Nephron (organoid): ENCODE measurements around the gene DHDH.
A peak's percentile ranks its signal among the peaks of the same experiment; 100 is the strongest.

Experiments used
- H3K27ac Mint-ChIP-seq, 3 experiments: 2 replicates each; pipeline ENCODE4 v1.8.0; 2020; ENCODE audit warnings: mixed read lengths in 3 of 3, mild to moderate bottlenecking in 2 of 3, moderate library complexity in 1 of 3
- H3K27me3 Mint-ChIP-seq: 2 replicates; pipeline ENCODE4 v1.8.0; 2021; ENCODE audit warnings: low read depth, mild to moderate bottlenecking, moderate library complexity, mixed read lengths
- H3K36me3 Mint-ChIP-seq: 2 replicates; pipeline ENCODE4 v1.8.0; 2020; ENCODE audit warnings: low read depth, mixed read lengths
- H3K4me1 Mint-ChIP-seq: 2 replicates; pipeline ENCODE4 v1.8.0; 2020; ENCODE audit warnings: mixed read lengths
- H3K4me3 Mint-ChIP-seq, 3 experiments: 2 replicates each; pipeline ENCODE4 v1.8.0; 2020; ENCODE audit warnings: mild to moderate bottlenecking in 3 of 3, mixed read lengths in 3 of 3, moderate library complexity in 2 of 3
- H3K9me3 Mint-ChIP-seq: 2 replicates; pipeline ENCODE4 v1.8.0; 2020; ENCODE audit warnings: mixed read lengths
- TF ChIP-seq, protein P1 (sequence below), 3 experiments: fragments of 200-600 bp; sonication (generic); IDR thresholded peaks; one replicate each; pipeline ENCODE4 v1.5.0; 2021; ENCODE audit warnings: antibody characterized with exemption in 3 of 3; ENCODE audit not compliant: unreplicated experiment in 3 of 3

Gene DHDH

DNA sequence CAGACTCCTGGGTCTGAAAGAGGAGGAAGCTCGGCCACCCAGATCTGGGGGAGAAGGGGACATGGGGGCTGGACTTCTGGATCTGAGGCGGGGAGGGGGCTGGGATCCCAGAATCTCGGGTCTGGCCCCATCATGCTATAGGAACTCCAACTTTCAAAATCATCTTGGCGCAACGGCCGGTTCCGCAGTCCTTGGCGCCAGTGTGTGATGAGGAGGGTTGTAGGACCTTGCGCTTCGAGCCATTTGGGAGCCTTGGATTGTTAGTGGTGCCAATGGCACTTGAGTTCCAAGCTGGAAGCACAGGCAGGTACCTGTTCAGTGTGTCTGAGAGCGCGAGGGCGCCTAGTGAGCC lies 60.5 kb downstream of the DHDH start:
- Mint-ChIP-seq H3K36me3 (peaks cover 15% of the 10 kb centered on the region), H3K27me3 (no peaks in the 10 kb centered on the region), H3K9me3 (no peaks in the 10 kb centered on the region), H3K4me3 (peak overlapping the region; percentile 93 to 96 (median 96)), H3K4me1 (peaks cover 42% of the 10 kb centered on the region), H3K27ac (peak overlapping the region; percentile 85 to 99 (median 98))
- TF ChIP-seq, protein P1, sequence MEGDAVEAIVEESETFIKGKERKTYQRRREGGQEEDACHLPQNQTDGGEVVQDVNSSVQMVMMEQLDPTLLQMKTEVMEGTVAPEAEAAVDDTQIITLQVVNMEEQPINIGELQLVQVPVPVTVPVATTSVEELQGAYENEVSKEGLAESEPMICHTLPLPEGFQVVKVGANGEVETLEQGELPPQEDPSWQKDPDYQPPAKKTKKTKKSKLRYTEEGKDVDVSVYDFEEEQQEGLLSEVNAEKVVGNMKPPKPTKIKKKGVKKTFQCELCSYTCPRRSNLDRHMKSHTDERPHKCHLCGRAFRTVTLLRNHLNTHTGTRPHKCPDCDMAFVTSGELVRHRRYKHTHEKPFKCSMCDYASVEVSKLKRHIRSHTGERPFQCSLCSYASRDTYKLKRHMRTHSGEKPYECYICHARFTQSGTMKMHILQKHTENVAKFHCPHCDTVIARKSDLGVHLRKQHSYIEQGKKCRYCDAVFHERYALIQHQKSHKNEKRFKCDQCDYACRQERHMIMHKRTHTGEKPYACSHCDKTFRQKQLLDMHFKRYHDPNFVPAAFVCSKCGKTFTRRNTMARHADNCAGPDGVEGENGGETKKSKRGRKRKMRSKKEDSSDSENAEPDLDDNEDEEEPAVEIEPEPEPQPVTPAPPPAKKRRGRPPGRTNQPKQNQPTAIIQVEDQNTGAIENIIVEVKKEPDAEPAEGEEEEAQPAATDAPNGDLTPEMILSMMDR (IDR thresholded peaks at IDR 0.05; ENCODE audit: unreplicated experiment in 3 of 3), result no peak
